SU-DHL-6 (cell line): ENCODE measurements around the gene RHOBTB3.
"Not testable (repeated sequence)": the region's sequence is repeated elsewhere in the genome, so short reads cannot be mapped to it uniquely, and the experiment has no call there.

ENCODE experiments used
- H2AFZ ChIP-seq: fragments of 200-600 bp; sonication (generic); 2 replicates; pipeline ENCODE4 v1.6.1; 2014; ENCODE audit warnings: low read depth, mild to moderate bottlenecking, moderate library complexity, mixed read lengths, antibody characterized with exemption, low read length; ENCODE audit not compliant: severe bottlenecking
- H3F3A ChIP-seq: fragments of 200-600 bp; shearing (Covaris generic); 2 replicates; pipeline ENCODE4 v1.6.0; 2016; ENCODE audit warnings: antibody characterized with exemption, mild to moderate bottlenecking; ENCODE audit not compliant: insufficient read depth
- H3K27ac ChIP-seq: fragments of 200-600 bp; sonication (generic); 2 replicates; pipeline ENCODE4 v1.5.1; 2016; ENCODE audit warnings: low read depth, mild to moderate bottlenecking, low read length, moderate library complexity, mixed read lengths
- H3K27me3 ChIP-seq: fragments of 200-600 bp; sonication (generic), shearing (Covaris generic); 2 replicates; pipeline ENCODE4 v1.6.0; 2014; ENCODE audit warnings: mild to moderate bottlenecking, low read length
- H3K36me3 ChIP-seq: fragments of 200-600 bp; sonication (generic); 2 replicates; pipeline ENCODE4 v1.6.1; 2014; ENCODE audit warnings: mild to moderate bottlenecking, low read length, mixed read lengths
- H3K4me2 ChIP-seq: fragments of 300-600, 200-600 bp; shearing (Covaris generic), sonication (generic); 2 replicates; pipeline ENCODE4 v1.6.0; 2014; ENCODE audit warnings: low read length, low read depth, mild to moderate bottlenecking; ENCODE audit not compliant: poor library complexity, severe bottlenecking
- H3K4me3 ChIP-seq: fragments of 200-600 bp; sonication (generic); 2 replicates; pipeline ENCODE4 v1.5.1; 2014; ENCODE audit warnings: antibody characterized with exemption, low read length, mild to moderate bottlenecking, mixed read lengths; ENCODE audit not compliant: insufficient read depth, poor library complexity, severe bottlenecking
- H3K79me2 ChIP-seq: fragments of 200-600 bp; sonication (generic); 2 replicates; pipeline ENCODE4 v1.6.1; 2014; ENCODE audit warnings: mild to moderate bottlenecking, low read length, moderate library complexity; ENCODE audit not compliant: insufficient read depth
- H3K9ac ChIP-seq: fragments of 200-600 bp; sonication (generic); 2 replicates; pipeline ENCODE4 v1.7.0; 2014; ENCODE audit warnings: mild to moderate bottlenecking, low read length
- H3K9me2 ChIP-seq: fragments of 200-600 bp; sonication (generic); replicated peaks from 2 replicates; pipeline ENCODE4 v1.6.1; 2014; ENCODE audit warnings: low read length; ENCODE audit not compliant: insufficient read depth
- H3K9me3 ChIP-seq: fragments of 200-600 bp; sonication (generic); 2 replicates; pipeline ENCODE4 v1.6.1; 2014; ENCODE audit warnings: low read length, mixed read lengths; ENCODE audit not compliant: insufficient read depth
- H4K20me1 ChIP-seq: fragments of 200-600 bp; sonication (generic); 2 replicates; pipeline ENCODE4 v1.6.1; 2014; ENCODE audit warnings: low read depth, mild to moderate bottlenecking, antibody characterized with exemption, low read length, moderate library complexity, mixed read lengths
- CTCF ChIP-seq: fragments of 200-600 bp; sonication (generic); IDR thresholded peaks from one replicate; pipeline ENCODE4 v1.5.1; 2017; ENCODE audit warnings: antibody characterized with exemption, mild to moderate bottlenecking, low read length, moderate library complexity; ENCODE audit not compliant: insufficient read depth, poor library complexity, severe bottlenecking
- EZH2phosphoT487 ChIP-seq: fragments of 200-600 bp; sonication (generic), shearing (Covaris generic); conservative IDR thresholded peaks from 2 replicates; pipeline ENCODE4 v1.6.1; 2018; ENCODE audit warnings: mild to moderate bottlenecking, antibody characterized with exemption, low read length, moderate library complexity, mixed read lengths

The RHOBTB3 gene

DNA sequence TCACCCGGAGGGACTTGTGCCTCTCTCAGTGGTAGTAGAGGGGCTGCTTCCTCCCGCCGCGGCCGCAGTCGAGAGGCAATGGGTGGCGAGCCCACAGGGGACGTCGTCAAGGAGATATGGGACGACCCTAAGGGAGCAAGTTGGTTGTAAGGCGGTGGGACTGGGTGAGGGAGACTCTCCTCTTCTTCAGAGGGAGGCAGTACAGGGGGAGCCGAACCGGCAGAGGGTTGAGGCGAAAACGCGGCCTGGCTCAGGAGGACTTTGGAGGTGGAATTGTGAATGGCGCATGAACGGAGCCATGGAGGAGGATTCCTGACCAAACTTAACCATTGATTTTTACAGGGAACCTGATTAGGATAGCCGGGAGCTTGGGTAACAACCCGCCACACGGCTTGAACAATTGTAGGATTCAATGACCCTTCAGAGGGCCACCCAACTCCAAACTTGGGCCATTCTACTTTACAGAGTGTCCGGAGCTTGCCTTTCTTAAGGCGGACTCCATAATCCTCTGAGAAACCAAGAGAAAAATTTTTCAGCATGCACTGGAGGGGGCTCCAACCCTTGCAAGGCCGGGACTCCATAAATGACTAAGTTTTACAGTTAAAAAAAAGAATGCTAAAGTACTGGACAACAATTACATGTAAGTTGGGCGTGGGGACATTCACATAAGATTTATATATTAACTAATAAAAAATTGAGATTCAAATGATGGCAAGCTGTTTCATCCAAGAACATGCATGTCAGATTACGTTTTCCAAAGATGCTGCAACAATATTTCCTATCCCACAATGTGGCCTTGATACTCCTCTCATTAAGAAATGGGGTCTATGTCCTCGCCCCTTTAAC lies 19.4 kb upstream of the RHOBTB3 start:
- H2AFZ ChIP-seq = no peak overlapping the region
- no peaks in the 10 kb centered on the region for H3K27me3 ChIP-seq
- H3K36me3 ChIP-seq = no peaks in the 10 kb centered on the region
- H3K79me2 ChIP-seq = no peaks in the 10 kb centered on the region
- no peak overlapping the region for H3K27ac ChIP-seq
- H3K4me2 ChIP-seq = no peak overlapping the region
- H3K9me2 ChIP-seq = no peaks in the 10 kb centered on the region
- no peak overlapping the region for H3K4me3 ChIP-seq
- no peaks in the 10 kb centered on the region for H3K9me3 ChIP-seq
- TF ChIP-seq CTCF (no peak), EZH2phosphoT487 (no peak)
- no peak overlapping the region for H3K9ac ChIP-seq
- H4K20me1 ChIP-seq = no peaks in the 10 kb centered on the region
- no peaks in the 10 kb centered on the region for H3F3A ChIP-seq

- Histone ChIP-seq H3K9ac (no peak overlapping the region), H3K79me2 (no peaks in the 10 kb centered on the region), H3K4me2 (no peak overlapping the region), H3K27ac (no peak overlapping the region), H3K9me2 (no peaks in the 10 kb centered on the region), H2AFZ (no peak overlapping the region), H3F3A (no peaks in the 10 kb centered on the region), H4K20me1 (no peaks in the 10 kb centered on the region), H3K4me3 (no peak overlapping the region), H3K9me3 (no peaks in the 10 kb centered on the region), H3K36me3 (no peaks in the 10 kb centered on the region), H3K27me3 (no peaks in the 10 kb centered on the region)
- TF ChIP-seq CTCF = no peak
- no peak for TF ChIP-seq EZH2phosphoT487
Measured at GRCh38 chr5:95712347-95712958, 18.7 kb upstream of the RHOBTB3 start.

DNA sequence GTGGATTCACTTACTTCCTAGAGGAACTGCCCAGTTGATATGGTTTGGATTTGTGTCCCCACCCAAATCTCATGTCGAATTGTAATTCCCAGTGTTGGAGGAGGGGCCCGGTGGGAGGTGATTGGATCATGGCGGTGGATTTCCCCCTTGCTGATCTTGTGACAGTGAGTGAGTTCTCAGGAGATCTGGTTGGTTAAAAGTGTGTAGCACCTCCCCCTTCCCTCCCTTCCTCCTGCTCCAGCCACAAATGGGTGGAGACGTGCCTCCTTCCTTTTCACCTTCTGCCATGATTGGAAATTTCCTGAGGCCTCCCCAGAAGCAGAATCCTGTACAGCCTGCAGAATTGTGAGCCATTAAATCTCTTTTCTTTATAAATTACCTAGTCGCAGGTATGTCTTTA lies 17.9 kb upstream of the RHOBTB3 start:
- not testable (repeated sequence) for H3K9ac ChIP-seq, H3K4me2 ChIP-seq, H4K20me1 ChIP-seq, H3K27me3 ChIP-seq, H2AFZ ChIP-seq, H3K36me3 ChIP-seq, H3K27ac ChIP-seq, H3K9me2 ChIP-seq, H3K9me3 ChIP-seq, H3F3A ChIP-seq, H3K4me3 ChIP-seq, H3K79me2 ChIP-seq
